HG02981 (cell line): ENCODE measurements around the gene CCDC117.
A peak's percentile ranks its signal among the peaks of the same experiment; 100 is the strongest.
"Not testable (repeated sequence)": the region's sequence is repeated elsewhere in the genome, so short reads cannot be mapped to it uniquely, and the experiment has no call there.

Source experiments
- ATAC-seq: cut with Tn5 transposase; IDR thresholded peaks from one replicate; pipeline ENCODE4 v1.9.1; 2021; ENCODE audit warnings: mild to moderate bottlenecking, moderate library complexity; ENCODE audit not compliant: unreplicated experiment

Gene CCDC117

DNA sequence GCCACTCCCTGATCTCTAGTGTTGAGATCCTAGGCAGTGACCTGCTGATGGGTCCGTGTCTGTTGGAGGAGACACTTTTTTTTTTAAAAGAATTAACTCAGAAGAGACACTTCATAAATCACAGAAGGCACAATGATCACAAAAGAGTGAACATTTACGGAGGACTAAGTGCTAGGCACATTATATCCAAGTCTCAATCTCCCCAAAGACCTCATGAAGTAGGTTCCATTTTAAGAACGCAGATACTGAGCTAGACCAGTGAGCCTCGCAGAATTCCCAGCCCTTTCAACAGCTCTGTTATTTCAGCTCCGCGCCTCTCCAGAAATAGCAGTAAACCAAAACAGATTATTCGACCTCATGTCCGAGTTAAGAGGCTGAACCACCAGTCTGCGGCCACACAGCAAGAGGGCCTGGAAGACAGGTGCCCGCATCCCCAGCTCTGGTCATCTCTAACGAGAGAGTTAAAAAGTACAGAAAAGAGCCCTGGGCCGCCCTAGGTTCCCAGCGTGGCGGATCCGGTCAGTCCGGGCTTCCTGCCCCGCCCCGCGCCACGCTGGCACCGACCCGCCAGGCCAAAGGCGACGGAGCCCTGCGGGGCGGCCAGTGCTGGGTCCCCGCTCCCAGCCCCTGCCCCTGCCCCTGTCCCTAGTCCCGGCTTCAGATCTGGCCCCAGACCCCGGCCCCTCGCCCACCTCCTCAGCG lies 27.3 kb downstream of the CCDC117 start:
- peak; percentile 14 for ATAC-seq

DNA sequence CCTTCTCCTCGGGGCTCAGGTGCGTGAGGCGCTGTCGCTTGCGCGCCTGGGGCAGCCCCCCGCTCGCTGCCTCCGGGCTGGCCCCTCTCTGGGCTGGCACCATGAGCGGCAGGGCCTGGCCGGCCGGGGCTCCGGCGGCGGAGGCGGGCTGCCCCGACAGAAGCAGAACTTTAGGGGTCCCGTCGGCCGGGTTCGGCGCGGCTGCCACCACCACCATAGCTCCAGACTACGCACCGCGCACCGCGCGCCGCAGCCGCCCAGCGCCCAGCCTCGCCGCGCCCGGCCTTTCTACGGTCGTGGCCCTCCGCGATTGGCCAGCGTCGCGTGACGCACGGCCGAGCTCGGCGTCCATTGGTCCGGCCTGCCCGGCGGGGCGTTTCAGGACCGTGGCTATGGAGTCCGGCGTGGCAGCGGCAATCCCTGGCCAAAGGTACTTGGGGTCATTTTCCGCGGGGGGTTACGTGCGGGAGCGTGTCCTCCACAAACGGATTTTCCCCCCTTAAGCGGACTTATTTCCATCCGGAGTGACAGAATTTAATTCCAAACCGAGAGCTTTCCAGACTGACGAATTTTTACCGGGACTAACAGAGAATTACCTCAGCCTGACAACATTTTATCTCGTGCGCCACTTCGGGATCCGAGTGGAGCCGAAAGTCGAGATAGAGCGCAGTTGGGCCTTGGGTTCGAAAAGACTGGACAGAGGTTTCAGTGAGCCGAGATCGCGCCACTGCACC lies 28.0 kb downstream of the CCDC117 start, which contains the start of gene XBP1:
TSS of gene XBP1 (minus strand) at position 262 of the 734 bp plus-strand sequence.
- peak; percentile 84 for ATAC-seq

DNA sequence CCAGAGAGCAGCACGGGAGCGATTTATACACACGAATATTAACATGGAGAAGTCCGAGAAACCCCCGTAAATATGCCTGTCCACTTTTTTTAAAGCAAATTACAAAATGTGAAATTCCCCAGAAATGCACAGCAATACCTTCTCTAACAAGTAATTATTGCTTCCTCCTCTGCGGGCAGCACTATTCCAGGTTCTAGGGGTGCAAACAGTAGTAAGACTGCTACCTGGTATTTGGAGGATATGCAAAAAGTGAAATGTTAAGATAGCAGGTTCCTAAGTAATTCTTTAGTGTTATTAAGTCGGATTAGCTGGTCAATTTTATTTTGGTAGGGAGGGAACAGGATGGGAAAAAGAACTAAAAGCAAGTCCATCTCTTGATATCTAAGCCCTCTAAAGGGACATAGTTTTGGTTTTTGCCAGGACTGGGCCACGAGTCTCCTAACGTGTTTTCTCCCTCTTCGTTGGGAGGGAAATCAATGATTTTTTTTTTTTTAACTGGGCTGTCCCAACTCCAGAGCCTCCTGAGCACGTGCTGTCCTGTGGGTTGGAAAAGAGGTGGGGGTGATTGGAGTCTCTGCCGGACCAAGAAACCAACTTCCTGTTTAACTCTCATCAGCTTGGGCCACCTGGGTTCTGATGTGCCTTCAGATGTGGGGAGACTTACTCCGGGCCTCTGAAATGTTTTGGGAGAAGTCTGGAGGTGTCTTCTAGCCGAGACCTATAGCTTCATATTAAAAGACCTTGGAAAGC lies 29.5 kb downstream of the CCDC117 start:
- ATAC-seq = no peak

DNA sequence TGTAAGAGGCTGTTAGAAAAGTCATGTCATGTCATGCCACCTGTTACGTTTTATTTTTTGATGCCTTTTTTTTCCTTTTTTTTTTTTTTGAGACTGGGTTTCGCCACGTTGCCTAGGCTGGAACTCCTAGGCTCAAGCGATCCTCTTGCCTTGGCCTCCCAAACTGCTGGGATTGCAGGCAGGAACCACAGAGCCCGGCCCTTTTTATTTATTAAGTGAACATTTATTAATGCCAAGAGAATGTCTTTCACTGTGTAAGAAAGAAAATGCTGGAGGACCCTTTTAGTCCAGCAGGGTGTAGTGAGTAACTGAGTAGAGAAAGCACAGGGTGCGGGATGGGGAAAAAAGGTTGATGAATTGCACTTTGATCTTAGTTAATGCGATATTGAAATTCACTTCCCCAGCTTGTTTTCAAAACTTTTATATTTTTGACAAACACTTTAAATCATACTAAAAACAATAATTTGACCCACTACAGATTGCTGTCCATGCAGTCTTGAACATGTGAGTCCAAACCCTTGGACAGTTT lies 30.2 kb downstream of the CCDC117 start:
- ATAC-seq = no peak

DNA sequence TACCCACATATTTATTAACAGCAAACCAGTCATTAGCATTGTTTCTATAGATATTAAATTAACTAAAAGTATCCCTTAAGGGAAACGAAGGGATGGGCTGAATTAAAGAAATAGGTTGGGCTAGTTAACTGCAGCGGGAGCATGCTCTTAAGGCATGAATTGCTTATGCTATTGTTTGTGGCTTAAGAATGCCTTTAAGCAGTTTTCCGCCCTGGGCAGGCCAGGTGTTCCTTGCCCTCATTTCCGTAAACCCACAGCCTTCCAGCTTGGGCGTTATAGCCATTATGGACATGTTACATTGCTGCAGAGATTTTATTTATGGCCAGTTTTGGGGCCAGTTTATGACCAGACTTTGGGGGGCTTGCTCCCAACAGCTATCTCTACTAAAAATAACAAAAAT lies 32.9 kb downstream of the CCDC117 start:
- not testable (repeated sequence) for ATAC-seq

DNA sequence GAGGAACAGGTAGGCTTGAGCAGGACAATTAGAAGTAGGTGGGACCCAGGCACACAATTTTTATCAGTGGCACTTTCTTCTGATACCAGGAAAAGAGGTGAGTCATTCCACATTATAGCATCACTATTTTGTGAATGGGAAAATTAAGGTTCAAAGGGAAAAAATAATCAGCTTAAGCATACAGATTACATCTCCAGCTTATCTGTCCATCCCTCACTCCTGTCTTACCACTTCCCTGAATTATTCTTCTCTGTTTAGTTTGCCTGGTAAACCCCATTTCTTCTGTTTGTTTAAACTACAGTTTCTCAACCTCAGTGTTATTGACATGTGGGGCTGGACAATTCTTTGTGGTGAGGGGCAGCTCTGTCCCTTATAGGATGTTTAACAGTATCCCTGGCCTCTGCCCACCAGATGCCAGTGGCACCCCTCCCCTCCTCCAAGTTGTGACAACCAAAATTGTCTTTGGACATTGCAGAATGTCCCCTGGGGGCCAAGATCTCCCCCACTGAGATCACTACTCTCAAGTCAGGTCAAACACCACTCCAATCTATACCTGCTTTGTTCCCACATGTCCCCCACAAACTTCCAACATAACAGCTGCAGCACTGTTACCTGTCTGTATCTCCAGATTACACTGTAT lies 36.3 kb downstream of the CCDC117 start:
- no peak for ATAC-seq

DNA sequence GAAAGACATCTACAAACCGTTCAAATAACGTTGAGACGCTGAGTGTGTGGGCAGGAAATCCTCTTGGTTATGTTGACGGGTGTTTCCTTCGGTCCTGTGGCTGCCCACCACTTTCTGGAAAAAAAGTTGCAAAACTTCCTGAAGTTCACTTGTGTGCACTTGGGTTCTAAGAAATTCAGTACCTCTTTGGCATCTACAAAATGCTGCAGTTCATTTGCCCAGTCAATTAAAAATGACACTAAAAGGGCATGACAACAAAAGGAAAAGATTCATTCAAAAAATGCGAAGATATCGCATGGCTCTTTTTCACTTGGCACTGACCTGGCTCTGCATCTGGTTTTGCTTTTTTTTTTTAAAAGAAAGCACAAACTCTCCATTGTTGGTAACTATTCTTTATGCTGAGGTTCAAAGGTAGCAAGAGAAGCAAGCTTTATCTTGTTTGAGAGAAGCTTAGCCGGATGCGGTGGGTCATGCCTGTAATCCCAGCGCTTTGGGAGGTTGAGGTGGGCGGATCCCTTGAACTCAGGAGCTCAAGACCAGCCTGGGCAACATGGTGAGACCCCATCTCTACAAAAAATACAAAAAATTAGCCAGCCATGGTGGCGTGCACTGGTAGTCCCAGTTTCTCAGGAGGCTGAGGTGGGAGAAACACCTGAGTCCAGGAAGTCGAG lies 38.5 kb downstream of the CCDC117 start:
- no peak for ATAC-seq

DNA sequence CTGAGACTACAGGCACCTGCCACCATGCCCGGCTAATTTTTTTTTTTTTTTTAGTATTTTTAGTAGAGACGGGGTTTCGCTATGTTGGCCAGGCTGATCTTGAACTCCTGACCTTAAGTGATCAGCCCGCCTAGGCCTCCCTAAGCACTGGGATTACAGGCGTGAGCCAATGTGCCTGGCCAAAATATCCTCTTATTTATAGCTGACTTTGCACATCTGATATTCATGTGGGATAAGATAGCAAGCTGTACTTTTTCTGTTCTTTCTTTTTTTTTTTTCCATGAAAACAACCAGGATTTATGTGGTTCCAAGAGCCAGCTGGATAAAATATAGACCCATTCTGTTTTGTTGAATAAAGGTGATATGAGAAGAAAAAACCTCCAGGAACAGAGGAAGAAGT lies 40.0 kb downstream of the CCDC117 start:
- ATAC-seq = no peak

DNA sequence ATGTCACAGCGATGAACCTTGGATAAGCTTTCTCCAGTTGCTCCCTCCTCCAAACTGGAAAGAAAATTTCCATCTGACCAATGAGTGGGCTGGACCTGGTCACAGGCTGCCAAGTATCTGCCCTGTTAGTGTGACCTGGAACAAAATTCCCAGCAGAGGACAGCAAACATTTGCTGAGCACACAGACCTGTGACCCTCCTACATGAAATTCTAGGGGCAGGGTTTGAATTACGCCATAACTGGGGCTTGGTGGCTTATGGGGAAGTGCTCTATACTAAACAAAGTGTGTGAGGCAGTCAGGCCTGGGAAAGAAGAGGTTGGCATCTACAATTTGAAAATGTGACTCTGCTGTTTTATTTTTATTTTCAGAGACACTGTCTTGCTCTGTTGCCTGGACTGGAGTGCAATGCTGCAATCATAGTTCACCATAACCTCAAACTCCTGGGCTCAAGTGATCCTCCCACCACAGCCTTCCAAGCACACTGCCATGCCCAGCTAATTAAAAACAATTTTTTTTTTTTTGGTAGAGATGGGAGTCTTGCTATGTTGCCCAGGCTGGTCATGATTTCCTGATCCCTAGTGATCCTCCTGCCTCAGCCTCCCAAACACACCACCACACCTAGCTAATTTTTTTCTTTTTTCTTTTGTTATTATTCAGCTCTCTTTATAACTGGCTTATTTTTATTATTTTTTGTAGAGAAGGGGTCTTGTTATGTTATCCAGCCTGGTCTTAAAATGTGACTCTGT lies 41.5 kb downstream of the CCDC117 start:
- no peak for ATAC-seq

DNA sequence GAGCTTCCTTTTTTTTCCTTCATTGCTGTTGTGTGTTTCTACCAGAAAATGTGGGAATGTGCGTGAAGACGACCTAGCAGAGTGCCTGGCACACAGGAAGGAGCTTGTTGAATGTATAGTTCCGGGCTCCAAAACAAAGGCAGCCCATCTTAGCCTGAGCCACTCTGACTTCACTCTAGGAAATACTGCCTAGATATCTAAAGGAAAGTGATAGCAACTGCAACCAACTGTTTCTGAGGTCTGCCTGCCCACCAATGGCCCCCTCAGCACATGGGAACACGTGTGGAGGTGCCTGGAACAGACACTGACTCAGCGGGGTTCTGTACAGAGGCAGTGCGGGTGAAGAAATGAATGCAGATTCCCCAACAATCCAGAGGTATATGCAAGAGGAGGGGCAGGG lies 42.6 kb downstream of the CCDC117 start:
- no peak for ATAC-seq

DNA sequence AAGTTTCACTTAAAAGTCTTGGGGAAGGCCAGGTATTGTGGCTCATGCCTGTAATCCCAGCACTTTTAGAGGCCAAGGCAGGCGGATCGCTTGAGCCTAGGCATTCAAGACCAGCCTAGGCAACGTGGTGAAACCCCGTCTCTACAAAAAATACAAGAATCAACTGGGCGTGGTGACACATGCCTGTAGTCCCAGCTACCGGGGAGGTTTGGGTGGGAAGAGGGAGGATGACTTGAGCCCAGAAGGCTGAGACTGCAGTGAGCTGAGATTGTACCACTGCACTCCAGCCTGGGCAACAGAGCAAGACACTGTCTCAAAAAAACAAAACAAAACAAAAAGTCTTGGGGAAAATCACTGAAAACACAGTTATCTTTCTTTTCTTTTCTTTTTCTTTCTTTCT lies 43.2 kb downstream of the CCDC117 start:
- no peak for ATAC-seq

DNA sequence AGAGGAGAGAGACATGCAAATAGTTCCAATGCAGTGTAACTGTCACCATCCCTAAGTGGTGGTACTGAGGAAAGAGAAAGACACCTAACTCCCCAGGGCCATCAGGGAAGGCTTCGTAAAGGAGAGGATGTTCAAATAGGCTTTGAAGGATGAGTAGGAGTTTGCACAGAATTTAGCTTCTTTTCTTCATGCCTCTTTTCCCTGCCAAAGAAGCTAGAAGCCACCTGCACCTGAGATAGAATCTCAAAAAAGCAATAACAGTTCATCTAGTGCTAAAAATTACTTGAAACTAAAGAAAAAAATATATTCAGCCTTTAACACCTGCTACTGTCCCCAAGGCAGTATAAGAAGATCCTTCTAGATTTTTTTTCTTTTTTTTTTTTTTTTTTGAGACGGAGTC lies 44.6 kb downstream of the CCDC117 start:
- ATAC-seq = no peak

DNA sequence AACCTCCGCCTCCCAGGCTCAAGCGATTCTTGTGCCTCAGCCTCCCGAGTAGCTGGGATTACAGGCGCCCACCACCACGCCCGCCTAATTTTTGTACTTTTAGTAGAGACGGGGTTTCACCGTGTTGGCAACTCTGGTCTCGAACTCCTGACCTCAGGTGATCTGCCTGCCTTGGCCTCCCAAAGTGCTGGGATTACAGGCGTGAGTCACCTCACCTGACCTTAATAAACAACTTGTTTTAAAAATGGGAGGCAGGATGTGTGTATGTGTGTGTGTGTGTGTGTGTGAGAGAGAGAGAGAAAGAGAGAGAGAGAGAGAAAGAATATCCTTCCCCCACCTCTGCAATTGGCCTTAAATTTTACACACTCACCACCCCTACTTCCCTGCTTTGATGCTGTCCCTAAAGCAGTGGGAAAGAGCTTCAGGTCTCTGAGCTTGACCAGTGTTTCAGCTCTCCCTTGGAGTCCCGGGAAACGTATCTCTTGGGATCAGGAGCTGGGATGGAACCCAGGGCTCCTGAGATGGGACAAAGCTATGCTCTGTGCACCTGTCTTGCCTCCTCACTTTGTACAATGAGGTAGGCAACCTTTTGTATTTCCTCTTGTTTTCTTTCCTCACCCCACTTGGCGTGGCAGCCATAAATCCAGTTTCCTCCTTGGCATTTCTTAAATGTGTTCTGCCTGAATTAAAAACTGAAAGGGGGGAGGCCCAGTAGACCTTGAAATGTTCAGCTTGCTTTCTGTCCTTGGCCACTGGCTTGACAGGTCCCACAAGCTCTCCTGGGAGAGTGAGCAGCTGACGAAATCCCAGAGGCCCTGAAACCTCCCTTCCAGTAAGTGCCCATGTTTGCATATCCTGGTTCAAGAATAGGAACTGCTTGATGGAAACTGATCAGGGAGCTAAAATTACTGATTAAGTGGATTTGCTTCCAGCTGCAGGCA lies 45.7 kb downstream of the CCDC117 start:
- ATAC-seq = no peak

DNA sequence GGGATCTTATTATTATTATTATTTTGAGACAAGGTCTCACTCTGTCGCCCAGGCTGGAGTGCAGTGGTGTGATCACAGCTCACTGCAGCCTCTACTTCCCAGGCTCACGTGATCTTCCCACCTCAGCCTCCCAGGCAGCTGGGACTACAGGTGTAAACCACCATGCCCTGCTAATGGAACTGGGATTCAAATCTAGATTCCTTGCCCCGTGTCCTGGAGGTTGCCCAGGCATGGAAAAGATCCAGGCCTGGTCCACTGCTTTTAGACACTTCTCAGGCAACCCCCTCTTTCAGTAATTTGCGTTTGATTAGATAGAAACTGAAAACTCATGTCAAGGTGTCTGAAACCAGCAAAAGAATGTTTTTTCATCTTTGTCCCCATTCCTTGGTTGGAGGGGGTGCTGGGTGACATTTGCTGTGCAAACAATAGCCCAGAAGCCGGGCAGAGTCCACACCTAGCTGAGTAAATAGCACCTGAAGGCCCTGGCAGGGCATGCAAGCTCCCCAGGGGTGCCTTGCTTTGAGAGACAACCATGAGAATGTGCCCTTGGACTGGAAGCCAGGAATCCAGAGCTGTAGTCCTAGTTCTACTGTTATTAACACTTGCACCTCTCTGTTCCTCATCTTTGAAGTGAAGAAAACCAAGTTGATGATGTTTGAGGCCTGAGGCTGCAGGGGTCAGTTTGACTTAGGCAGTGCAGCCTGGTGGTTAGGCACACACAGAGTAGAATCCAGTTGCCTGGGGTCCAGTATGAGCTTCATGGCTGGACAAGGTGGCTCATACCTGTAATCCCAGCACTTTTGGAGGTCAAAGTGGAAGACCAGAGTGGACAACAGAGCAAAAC lies 47.0 kb downstream of the CCDC117 start:
- no peak for ATAC-seq

DNA sequence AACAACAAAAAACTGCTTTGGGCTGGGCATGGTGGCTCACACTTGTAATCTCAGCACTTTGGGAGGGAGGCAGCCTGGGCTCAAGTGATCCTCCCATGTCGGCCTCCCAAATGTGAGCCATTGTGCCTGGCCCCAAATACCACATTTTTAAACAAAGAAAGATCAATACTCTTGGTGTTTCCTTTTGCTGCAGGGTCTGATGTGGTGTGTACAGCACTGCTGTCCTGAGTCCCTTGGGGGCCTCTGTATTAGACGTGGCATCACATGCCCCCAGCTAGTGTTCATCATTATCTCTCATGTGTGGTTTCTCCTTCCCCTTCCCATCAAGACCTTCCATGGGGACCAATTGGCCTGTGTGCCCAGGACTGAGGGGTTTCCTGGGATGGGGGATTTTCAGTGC lies 48.4 kb downstream of the CCDC117 start:
- ATAC-seq = no peak

DNA sequence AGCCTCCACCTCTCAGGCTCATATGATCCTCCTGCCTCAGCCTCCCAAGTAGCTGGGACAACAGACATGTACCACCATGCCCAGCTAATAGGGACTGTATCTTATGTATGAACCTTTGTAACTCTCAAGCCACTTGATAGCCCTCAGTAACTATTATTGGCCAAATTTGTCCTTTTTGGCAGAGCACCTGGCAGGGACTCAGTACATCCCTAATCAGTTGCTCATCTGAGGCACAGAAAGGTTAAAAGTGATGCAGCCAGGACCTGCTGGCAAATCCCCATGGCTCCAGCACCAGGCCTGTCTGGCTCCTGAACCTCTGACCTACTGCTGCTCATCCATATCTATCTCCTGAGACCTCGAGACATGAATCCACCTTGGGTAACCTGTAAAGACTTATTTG lies 49.0 kb downstream of the CCDC117 start:
- ATAC-seq = no peak

DNA sequence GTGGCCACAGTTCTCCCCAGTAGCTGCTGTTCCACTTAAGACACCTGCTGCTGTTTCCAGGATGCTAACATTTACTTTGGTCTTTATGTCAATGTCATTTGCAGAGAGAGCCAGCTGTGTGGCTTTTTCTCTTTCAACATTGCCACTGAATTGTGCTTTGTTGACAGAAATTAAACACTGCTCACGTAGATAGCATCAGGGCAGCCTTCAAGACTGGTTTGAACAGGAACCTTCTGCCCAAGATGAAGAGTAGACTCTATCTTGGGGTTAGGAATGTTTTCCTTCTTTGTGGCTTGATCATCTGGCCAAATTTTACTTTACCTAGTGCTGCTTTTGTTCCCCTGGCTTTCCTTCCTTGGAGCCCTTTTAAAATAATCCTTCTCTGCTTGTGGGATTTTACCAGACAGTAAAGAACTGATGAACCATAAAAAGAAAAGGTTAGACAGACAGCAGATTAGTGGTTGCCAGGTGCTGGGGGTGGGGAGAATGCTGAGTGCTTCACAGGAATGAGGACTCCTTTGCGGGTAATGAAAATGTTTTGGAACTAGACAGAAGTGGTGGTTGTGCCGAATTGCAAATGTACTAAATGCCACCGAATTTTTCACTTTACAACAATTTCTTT lies 50.5 kb downstream of the CCDC117 start:
- no peak for ATAC-seq
